Middle frontal gyrus (tissue), 1 donor: ENCODE measurements around the gene DEF6.

Experiments used
- DNase-seq: peaks from one replicate; pipeline ENCODE4 v3.0.0-alpha.2; 2015; ENCODE audit warnings: low spot score; ENCODE audit errors: extremely low spot score

The DEF6 gene

DNA sequence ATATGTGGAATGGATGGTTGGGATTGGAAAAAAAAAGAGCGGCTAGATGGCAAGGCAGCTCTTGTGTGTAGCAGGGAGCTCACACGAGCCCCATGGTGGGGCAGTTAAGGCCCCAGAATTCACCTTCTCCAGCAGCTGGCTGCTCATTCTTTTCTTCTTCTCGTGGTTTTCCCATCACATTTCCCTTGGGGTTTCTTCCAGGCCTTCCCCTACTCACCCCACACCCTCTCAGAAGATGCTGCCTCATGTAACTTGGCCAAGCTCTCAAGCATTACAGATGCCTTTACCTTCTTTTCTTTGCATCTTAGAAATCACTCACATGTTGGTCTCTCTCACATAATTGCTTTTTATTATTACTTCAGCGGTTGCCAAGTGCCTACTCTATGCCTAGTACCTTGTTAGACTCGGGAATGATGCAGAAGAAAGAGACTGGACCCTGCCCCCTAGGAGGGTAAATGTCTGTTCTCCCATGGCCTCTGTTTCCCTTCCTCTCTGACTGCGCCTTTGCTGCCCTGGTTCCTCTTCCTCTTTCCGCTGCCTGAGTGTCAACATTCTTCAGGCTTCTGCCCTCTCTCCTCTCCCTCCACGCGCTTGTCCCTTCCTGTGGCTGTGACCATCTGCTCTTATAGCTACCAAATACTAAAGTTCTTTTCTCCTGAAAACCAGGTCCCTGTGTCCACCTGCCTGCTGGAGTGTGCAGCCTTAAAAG, 73.3 kb downstream of the DEF6 start:
- no peak for DNase-seq
